Calu3 (cell line): Measurements from ENCODE around the gene LATS2. TPM values are rescaled to one million over a fixed set of nuclear protein-coding genes. Genes with fewer than 3 reads are reported as not detected.

Experiments used
- BruUV-seq: library from RNA; stranded (reverse); fragments of 400-500 nt; replicated peaks from 2 replicates; lab custom pipeline; 2021; lab: Mats Ljungman, UMichigan
- CTCF ChIA-PET: fragments of 300-600 bp; sonication (Branson Sonifier 250); formaldehyde crosslinking; loops from one replicate; lab custom pipeline; 2022; ENCODE audit warnings: antibody characterized with exemption; lab: Charles Lee
- DNase-seq: peaks from one replicate; pipeline ENCODE4 v3.0.0; 2022
- H3K27ac Mint-ChIP-seq: one replicate; pipeline ENCODE4 v1.8.0; 2022; ENCODE audit warnings: mixed read lengths; ENCODE audit not compliant: unreplicated experiment
- H3K27me3 Mint-ChIP-seq: one replicate; pipeline ENCODE4 v1.8.0; 2022; ENCODE audit warnings: mixed read lengths; ENCODE audit not compliant: unreplicated experiment
- H3K36me3 Mint-ChIP-seq: one replicate; pipeline ENCODE4 v1.8.0; 2022; ENCODE audit warnings: mild to moderate bottlenecking, moderate library complexity, mixed read lengths; ENCODE audit not compliant: insufficient read depth, unreplicated experiment
- H3K4me1 Mint-ChIP-seq: one replicate; pipeline ENCODE4 v1.8.0; 2022; ENCODE audit warnings: mild to moderate bottlenecking, low read depth, mixed read lengths; ENCODE audit not compliant: unreplicated experiment
- H3K4me3 Mint-ChIP-seq: one replicate; pipeline ENCODE4 v1.8.0; 2022; ENCODE audit warnings: mild to moderate bottlenecking, low read depth, moderate library complexity, mixed read lengths; ENCODE audit not compliant: unreplicated experiment
- H3K9me3 Mint-ChIP-seq: one replicate; pipeline ENCODE4 v1.8.0; 2022; ENCODE audit warnings: low read depth, mixed read lengths; ENCODE audit not compliant: unreplicated experiment
- intact Hi-C: fragments of 100-400 bp; cut with micrococcal nuclease; formaldehyde crosslinking; loops from one replicate; pipeline ENCODE4 v1.10.0; 2022; ENCODE audit not compliant: unreplicated experiment
- total RNA-seq: library from RNA; stranded (reverse); gene quantifications from 2 replicates; pipeline ENCODE4 v1.2.3, GENCODE V29; 2022
- TF ChIP-seq, protein P1 (sequence below): fragments of 200-600 bp; IDR thresholded peaks from one replicate; pipeline ENCODE4 v1.8.0; 2022; ENCODE audit warnings: antibody characterized with exemption; ENCODE audit not compliant: unreplicated experiment

The LATS2 gene
- total RNA-seq, 1 experiment from 2014 or later = 19.3 TPM

DNA sequence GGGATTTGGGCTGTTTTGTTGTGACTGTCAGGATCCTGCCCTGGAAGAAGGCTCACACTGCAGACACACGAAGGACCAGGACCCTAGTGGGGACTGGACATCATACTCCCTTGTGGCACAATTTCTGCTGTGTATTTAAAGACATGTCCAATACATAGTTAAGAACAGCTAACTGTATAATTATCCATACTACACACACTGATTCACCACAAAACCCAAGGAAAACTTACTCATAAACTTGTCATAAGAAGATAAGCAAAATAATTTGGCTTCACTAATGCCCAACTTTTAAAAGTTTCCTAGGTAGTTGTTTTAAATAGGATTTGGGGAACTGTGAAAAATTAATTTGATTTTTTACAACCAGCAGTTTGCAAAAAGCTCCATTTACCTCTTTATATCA, 46.1 kb downstream of the LATS2 start:
- Mint-ChIP-seq H3K27ac (no peak overlapping the region), H3K4me3 (no peak overlapping the region), H3K36me3 (peaks cover 5% of the 10 kb centered on the region), H3K9me3 (no peaks in the 10 kb centered on the region), H3K4me1 (peaks cover 45% of the 10 kb centered on the region), H3K27me3 (no peaks in the 10 kb centered on the region)
- TF ChIP-seq, protein P1, sequence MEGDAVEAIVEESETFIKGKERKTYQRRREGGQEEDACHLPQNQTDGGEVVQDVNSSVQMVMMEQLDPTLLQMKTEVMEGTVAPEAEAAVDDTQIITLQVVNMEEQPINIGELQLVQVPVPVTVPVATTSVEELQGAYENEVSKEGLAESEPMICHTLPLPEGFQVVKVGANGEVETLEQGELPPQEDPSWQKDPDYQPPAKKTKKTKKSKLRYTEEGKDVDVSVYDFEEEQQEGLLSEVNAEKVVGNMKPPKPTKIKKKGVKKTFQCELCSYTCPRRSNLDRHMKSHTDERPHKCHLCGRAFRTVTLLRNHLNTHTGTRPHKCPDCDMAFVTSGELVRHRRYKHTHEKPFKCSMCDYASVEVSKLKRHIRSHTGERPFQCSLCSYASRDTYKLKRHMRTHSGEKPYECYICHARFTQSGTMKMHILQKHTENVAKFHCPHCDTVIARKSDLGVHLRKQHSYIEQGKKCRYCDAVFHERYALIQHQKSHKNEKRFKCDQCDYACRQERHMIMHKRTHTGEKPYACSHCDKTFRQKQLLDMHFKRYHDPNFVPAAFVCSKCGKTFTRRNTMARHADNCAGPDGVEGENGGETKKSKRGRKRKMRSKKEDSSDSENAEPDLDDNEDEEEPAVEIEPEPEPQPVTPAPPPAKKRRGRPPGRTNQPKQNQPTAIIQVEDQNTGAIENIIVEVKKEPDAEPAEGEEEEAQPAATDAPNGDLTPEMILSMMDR = no peak
- intact Hi-C loops = no loop called here
- no peak for DNase-seq
- no TSS peak for BruUV-seq
- CTCF ChIA-PET = no interaction called here

DNA sequence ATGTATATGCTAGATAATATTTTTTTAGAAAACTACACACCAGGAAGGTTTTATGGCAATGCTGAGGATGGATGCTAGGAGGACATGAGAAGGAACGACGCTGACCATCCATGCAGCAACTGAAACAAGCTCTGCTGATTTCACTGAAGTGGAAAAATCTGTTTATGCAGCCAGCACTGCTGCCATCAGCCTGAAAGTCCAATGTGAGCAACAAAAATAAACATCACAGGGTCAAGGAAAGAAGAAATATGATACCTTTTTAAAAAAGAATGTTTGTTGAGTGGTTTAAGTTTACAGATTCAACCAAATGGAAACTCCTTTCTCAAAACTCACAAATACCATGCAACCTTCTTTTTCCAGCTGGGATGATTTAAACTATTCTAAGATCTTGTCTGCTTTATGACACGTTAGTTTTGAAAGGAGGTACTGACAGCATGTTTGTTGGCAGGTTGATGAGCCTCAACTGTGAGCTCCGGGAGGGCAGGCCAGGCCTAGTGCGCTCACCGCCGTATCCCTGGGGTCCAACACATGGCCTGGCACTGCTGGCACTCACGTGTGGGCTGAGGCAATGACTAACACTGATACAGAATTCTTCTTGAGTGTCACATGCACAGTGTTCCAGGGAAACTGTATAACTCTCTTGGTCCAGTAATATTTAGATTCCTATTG, 46.8 kb downstream of the LATS2 start:
- no peaks in the 10 kb centered on the region for H3K9me3 Mint-ChIP-seq
- no TSS peak for BruUV-seq
- no peak for DNase-seq
- TF ChIP-seq, protein P1 = no peak
- no peaks in the 10 kb centered on the region for H3K27me3 Mint-ChIP-seq
- H3K4me1 Mint-ChIP-seq = peaks cover 45% of the 10 kb centered on the region
- no peak overlapping the region for H3K27ac Mint-ChIP-seq
- CTCF ChIA-PET = no interaction called here
- no peak overlapping the region for H3K4me3 Mint-ChIP-seq
- peaks cover 5% of the 10 kb centered on the region for H3K36me3 Mint-ChIP-seq
- intact Hi-C loops = no loop called here

DNA sequence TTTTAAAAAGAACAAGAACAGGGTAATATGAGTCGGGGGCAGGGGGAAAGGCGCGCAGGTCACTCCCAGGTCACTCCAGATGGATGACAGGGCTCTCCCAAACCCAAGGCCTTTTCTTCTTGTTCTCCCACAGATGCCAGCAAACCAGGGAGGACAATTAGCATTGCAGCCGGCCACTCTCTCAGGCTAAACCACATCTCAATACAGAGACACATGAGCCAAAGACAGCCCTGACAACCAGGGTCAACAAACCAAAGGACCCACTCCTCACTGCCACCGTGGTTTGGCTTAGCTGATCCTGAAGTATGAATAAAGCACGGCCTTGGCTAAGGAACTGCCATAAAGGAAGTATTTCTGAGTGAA, 47.3 kb downstream of the LATS2 start:
- TF ChIP-seq, protein P1 = no peak
- Mint-ChIP-seq H3K27me3 (no peaks in the 10 kb centered on the region), H3K36me3 (peaks cover 5% of the 10 kb centered on the region), H3K9me3 (no peaks in the 10 kb centered on the region), H3K27ac (no peak overlapping the region), H3K4me3 (no peak overlapping the region), H3K4me1 (peaks cover 45% of the 10 kb centered on the region)
- CTCF ChIA-PET = no interaction called here
- no peak for DNase-seq
- no TSS peak for BruUV-seq
- intact Hi-C loops = no loop called here

DNA sequence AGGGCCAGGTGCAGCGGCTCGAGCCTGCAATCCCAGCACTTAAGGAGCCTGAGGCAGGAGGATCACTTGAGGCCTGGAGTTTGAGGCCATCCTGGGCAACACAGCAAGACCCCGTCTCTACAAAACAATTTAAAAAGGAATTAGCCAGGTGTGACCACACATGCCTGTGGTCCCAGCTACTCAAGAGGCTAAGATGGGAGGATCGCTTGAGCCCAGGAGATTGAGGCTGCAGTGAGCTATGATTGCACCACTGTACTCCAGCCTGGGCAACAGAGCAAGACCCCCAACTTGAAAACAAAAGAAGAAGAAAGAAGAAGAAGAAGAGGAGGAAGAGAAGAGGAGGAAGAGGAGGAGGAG, 47.7 kb downstream of the LATS2 start:
- H3K27me3 Mint-ChIP-seq = no peaks in the 10 kb centered on the region
- no peak for DNase-seq
- H3K36me3 Mint-ChIP-seq = peaks cover 5% of the 10 kb centered on the region
- no TSS peak for BruUV-seq
- TF ChIP-seq, protein P1 = no peak
- CTCF ChIA-PET = no interaction called here
- peaks cover 45% of the 10 kb centered on the region for H3K4me1 Mint-ChIP-seq
- intact Hi-C loops = no loop called here
- H3K27ac Mint-ChIP-seq = no peak overlapping the region
- no peaks in the 10 kb centered on the region for H3K9me3 Mint-ChIP-seq
- H3K4me3 Mint-ChIP-seq = no peak overlapping the region
